GM12872 (cell line): Measurements from ENCODE around the gene WNK2.

ENCODE experiments used
- CTCF ChIP-seq: IDR thresholded peaks from 3 replicates; pipeline ENCODE4 v1.5.1; 2011; ENCODE audit warnings: low read depth, mild to moderate bottlenecking, low read length, moderate library complexity; ENCODE audit not compliant: insufficient read depth

WNK2 gene

DNA sequence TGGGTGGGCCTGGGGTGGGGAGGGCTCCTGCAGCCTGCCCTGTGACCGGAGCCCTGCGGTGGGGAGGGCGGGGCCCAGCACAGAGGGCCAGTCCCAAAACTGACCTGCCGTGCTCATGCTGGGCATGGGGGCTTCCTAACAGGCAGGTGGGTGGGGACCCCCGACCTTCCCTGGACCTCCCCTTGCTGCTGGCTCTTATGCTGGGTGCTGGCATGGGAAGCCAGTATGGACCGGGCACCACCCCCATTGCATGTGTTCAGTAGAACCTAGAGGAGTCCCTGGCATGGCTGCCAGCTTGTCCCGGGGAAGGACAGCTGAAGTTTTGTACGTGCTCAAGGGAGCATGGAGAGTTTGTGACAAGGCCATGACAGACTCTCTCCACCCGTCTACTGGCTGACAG lies 37.1 kb downstream of the WNK2 start:
- no peak for TF ChIP-seq CTCF

DNA sequence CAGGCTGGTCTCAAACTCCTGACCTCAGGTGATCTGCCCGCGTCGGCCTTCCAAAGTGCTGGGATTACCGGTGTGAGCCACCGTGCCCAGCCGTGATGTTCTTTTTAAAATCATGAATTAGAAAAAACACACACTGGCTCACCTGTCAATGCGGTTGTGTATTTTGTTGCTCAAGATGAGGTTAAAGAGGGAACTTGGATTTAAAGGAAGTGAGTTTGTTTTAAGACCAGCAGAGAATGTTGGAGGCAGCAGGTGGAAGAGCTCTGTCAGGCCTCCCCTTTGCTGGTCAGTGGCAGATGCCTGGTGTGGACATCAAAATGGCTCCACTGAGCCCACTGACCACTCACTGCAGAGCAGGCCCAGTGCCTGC lies 38.9 kb downstream of the WNK2 start:
- TF ChIP-seq CTCF: no peak

DNA sequence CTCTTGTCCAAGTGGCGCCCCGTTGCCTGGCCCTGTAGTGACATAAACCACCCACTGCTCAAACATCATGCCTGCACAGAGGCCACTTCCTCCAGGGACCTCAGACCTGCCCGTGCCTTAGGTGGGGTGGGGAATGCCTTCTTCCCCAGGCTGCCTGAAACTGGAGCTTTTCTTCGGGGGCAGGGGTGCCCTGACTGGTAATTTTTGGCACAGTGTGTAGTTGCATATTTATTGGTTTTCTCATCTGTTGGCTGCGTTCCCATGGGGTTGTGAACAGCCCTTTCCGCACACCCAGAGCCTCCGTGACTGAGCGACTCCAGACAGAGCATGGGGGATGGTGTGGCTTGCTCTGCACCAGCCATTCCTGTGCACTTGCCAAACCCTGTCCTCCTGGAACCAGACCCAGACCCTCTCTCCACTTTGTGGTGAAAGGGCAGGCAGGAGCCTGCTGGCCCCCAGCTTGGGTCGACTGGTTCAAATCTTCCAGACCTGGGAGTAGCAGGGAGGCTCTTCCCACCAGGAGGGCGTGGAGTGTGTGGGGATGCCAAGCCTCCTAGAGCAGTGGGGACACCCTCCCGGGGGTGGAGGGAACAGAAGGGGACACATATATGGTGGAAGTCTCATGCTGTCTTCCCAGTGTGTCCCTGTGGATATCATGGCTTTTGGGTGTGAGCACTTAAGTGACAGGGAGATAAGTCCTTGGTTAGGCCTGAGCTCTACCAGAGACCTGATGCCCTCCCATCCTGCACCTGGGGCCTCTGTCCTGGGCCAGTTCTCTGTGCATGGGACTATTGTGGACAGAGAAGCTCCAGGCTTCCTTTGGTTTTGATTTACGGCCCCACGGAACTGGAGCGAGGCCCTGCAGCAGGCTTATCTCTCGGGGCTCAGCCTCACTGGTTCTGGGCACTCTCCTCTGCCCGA lies 39.6 kb downstream of the WNK2 start:
- TF ChIP-seq CTCF: no peak

DNA sequence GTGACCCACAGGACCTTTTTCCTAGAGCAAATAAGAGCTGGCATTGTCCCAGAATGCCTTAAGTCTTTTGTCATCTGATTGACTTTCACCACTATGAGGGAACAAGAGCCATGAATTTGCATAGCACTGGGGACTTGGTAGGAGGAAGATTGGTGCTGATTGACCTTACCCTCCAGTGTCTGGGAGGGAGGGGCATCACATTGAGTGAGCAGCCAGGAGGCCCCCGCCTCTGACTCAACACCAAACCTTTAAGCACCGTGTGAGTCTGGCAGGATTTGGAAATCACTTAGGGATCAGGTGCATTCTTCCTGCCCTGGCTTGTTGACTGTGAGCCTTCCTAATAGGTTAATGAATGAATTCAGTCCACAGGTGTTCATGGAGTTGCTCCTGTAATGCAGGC lies 40.7 kb downstream of the WNK2 start:
- TF ChIP-seq CTCF: no peak

DNA sequence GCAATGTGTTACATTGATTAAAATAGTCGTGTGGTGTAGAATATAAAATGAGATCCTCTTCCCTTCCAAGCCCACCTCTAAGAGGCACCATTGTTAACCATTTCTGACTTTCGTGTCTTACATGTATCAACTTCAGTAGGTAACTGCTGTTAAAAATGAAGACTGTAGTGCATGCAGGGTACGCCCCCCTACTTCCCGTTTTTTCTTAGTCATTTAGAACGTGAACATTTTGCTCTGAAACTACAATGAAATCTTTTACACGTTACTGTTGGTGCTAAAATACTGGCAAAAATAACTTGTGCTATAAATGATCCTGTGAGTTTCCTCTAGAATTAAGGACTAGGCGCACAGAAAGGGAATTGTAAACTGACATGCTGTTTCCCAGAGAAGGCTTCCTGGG lies 41.5 kb downstream of the WNK2 start:
- no peak for TF ChIP-seq CTCF

DNA sequence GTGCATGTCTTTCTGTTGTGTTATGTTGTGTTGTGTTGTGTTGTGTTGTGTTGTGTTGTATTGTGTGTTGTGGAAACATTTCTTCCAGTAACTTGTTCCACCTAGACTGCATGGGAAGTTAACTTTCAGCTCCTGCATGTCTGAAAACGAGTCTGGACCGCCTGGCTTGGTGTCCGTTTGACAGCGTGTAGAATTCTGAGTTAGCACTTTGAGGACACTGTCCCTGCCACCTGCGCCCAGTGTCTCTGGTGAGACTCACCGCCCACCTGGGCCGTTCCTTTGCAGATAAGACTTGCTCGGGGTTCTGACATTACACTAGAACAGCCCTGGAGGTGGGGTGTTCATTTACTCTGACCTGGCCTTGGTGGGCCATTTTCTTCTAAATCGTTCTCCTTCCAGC lies 42.0 kb downstream of the WNK2 start:
- no peak for TF ChIP-seq CTCF

GRCh38 chr9:93226819-93227218 lies 42.9 kb downstream of the WNK2 start:
- TF ChIP-seq CTCF: no peak

DNA sequence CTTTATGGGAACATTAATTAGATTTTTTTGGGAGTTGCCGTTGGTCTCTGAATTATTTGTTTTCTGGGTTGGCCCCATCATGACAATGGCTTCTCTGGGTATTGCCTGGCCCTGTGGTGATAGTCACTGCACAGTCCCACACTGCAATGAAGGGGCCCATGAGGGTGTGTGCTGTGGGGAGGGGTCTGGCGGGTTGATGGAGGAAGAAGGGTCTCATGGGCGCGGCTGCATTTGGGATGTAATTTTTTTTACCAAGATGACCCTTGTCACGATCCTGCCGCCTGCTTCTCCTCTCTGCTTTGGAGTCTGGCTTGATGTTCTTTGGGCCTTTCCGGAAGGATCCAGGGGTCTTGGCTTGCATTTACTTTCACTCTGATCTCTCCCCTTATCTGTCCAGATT lies 44.1 kb downstream of the WNK2 start:
- TF ChIP-seq CTCF: no peak
